Stimulated activated naive CD4-positive, alpha-beta T cell treated with Interleukin-2 at 50 U/mL for 16 hours (primary cell): Measurements from ENCODE around the gene ACBD6.

ENCODE experiments used
- DNase-seq: peaks from one replicate; lab custom pipeline; 2025; lab: John Stamatoyannopoulos, UW

Gene ACBD6

GRCh38 chr1:180241716-180242544 is 260.4 kb downstream of the ACBD6 start:
- no peak for DNase-seq

GRCh38 chr1:180239145-180240096 is 263.0 kb downstream of the ACBD6 start:
- no peak for DNase-seq

DNA sequence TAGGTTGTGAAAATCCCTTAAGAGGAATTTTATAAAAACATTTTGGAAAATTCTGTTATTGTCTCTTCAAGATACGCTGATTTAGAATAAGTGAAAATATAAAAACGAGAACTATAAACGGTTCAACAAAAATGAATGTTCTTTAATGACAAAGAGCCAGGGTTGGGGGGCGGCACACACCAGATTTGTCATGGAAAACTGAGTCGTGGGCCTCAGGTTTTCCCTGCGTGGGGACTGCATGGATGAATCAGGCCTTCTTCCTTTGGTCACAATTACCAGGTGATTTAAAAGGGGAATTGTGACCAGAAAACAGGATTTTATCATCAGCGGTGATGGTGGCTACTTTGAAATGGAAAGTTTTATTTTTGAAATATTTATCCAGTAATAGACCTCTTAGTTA is 263.7 kb downstream of the ACBD6 start:
- DNase-seq, result no peak
